Ishikawa (cell line): ENCODE data around the gene KRTAP19-4.

Experiments
- CEBPB ChIP-seq: IDR thresholded peaks from 2 replicates; pipeline ENCODE4 v1.6.1; 2012
- CREB1 ChIP-seq: IDR thresholded peaks from 2 replicates; pipeline ENCODE4 v1.6.1; 2012; ENCODE audit warnings: low read depth
- EGR1 ChIP-seq: IDR thresholded peaks from 2 replicates; pipeline ENCODE4 v1.6.1; 2012
- EP300 ChIP-seq: IDR thresholded peaks from 2 replicates; pipeline ENCODE4 v1.6.1; 2012; ENCODE audit warnings: borderline replicate concordance
- FOXM1 ChIP-seq: IDR thresholded peaks from 2 replicates; pipeline ENCODE4 v1.6.1; 2012; ENCODE audit warnings: low read depth, borderline replicate concordance
- MAX ChIP-seq: IDR thresholded peaks from 2 replicates; pipeline ENCODE4 v1.6.1; 2012
- NFIC ChIP-seq: IDR thresholded peaks from 2 replicates; pipeline ENCODE4 v1.6.1; 2012
- RAD21 ChIP-seq: IDR thresholded peaks from 2 replicates; pipeline ENCODE4 v1.6.1; 2012; ENCODE audit warnings: low read depth
- REST ChIP-seq: IDR thresholded peaks from 2 replicates; pipeline ENCODE4 v1.6.1; 2012; ENCODE audit warnings: low read depth, mild to moderate bottlenecking
- TAF1 ChIP-seq: IDR thresholded peaks from 2 replicates; pipeline ENCODE4 v1.6.1; 2012; ENCODE audit warnings: low read depth, mild to moderate bottlenecking
- TCF12 ChIP-seq: IDR thresholded peaks from 2 replicates; pipeline ENCODE4 v1.6.1; 2012; ENCODE audit warnings: low read depth
- TEAD4 ChIP-seq: IDR thresholded peaks from 2 replicates; pipeline ENCODE4 v1.6.1; 2012
- USF1 ChIP-seq: IDR thresholded peaks from 2 replicates; pipeline ENCODE4 v1.6.1; 2012
- YY1 ChIP-seq: IDR thresholded peaks from 2 replicates; pipeline ENCODE4 v1.6.1; 2012; ENCODE audit warnings: low read depth
- ZBTB7A ChIP-seq: IDR thresholded peaks from 2 replicates; pipeline ENCODE4 v1.6.1; 2012; ENCODE audit warnings: low read depth

The KRTAP19-4 gene

GRCh38 chr21:30486180-30486579 is 10.8 kb downstream of the KRTAP19-4 start:
- TF ChIP-seq EGR1 (no peak), FOXM1 (no peak), MAX (no peak), TCF12 (no peak), YY1 (no peak), CEBPB (no peak), USF1 (no peak), TEAD4 (no peak), REST (no peak), NFIC (no peak), RAD21 (no peak), EP300 (no peak), ZBTB7A (no peak), CREB1 (no peak)

- TF ChIP-seq FOXM1: no peak
- no peak for TF ChIP-seq USF1
- no peak for TF ChIP-seq CEBPB
- TF ChIP-seq TAF1: no peak
- no peak for TF ChIP-seq CREB1
- no peak for TF ChIP-seq RAD21
- no peak for TF ChIP-seq NFIC
Measured at GRCh38 chr21:30482130-30482529, 14.8 kb downstream of the KRTAP19-4 start.

- TF ChIP-seq FOXM1: no peak
Measured at GRCh38 chr21:30480145-30480544, 16.8 kb downstream of the KRTAP19-4 start, which contains the start of gene KRTAP19-1. Gene KRTAP19-1, minus strand, starts transcription at chr21:30480367. Its CDS starts 50 bp downstream, at chr21:30480317.

GRCh38 chr21:30479259-30479658 is 17.7 kb downstream of the KRTAP19-4 start:
- no peak for TF ChIP-seq ZBTB7A
- TF ChIP-seq USF1: no peak

GRCh38 chr21:30478004-30478403 is 19.0 kb downstream of the KRTAP19-4 start:
- TF ChIP-seq EP300: no peak
- no peak for TF ChIP-seq TEAD4
- no peak for TF ChIP-seq ZBTB7A
- no peak for TF ChIP-seq RAD21
- TF ChIP-seq EGR1: no peak
- TF ChIP-seq CEBPB: no peak
- no peak for TF ChIP-seq FOXM1
- no peak for TF ChIP-seq TAF1
- TF ChIP-seq USF1: no peak
- TF ChIP-seq NFIC: no peak
- TF ChIP-seq MAX: no peak
- no peak for TF ChIP-seq REST
- TF ChIP-seq CREB1: no peak
- no peak for TF ChIP-seq YY1
- no peak for TF ChIP-seq TCF12
